Activated CD8-positive, alpha-beta memory T cell treated with anti-CD3 and anti-CD28 coated beads for 24 hours (primary cell): ENCODE data around the gene PRPF19.
"Not testable (repeated sequence)": the region's sequence is repeated elsewhere in the genome, so short reads cannot be mapped to it uniquely, and the experiment has no call there.

ENCODE experiments used
- DNase-seq: peaks from one replicate; pipeline ENCODE4 v3.0.0-alpha.2; 2020

PRPF19 gene

GRCh38 chr11:60921777-60922335, 15.5 kb upstream of the PRPF19 start:
- DNase-seq, result no peak

- no peak for DNase-seq
These were observed 14.9 kb upstream of the PRPF19 start for GRCh38 chr11:60921259-60921658.

GRCh38 chr11:60919956-60920355, 13.6 kb upstream of the PRPF19 start:
- DNase-seq, result no peak

- no peak for DNase-seq
These were observed 12.9 kb upstream of the PRPF19 start for GRCh38 chr11:60919320-60919719.

- DNase-seq, result no peak
These were observed 12.5 kb upstream of the PRPF19 start for GRCh38 chr11:60918939-60919265.

GRCh38 chr11:60918251-60918938, 12.0 kb upstream of the PRPF19 start:
- no peak for DNase-seq

- DNase-seq, result no peak
These were observed 10.9 kb upstream of the PRPF19 start for GRCh38 chr11:60917267-60917666.

- no peak for DNase-seq
These were observed 10.4 kb upstream of the PRPF19 start for GRCh38 chr11:60916669-60917206.

GRCh38 chr11:60915248-60915914, 9.0 kb upstream of the PRPF19 start:
- DNase-seq, result peak; percentile 86

GRCh38 chr11:60914633-60915247, 8.4 kb upstream of the PRPF19 start:
- peak; percentile 79 for DNase-seq

GRCh38 chr11:60913793-60914632, 7.6 kb upstream of the PRPF19 start, which contains the start of gene TMEM109:
Gene TMEM109 (plus strand): TSS chr11:60914158. CDS start chr11:60919694, 5,536 bp downstream.
- peak; percentile 93 for DNase-seq

- no peak for DNase-seq
These were observed 6.6 kb upstream of the PRPF19 start for GRCh38 chr11:60912851-60913528.

- DNase-seq, result peak; percentile 68
These were observed 6.0 kb upstream of the PRPF19 start for GRCh38 chr11:60912223-60912850.

- no peak for DNase-seq
These were observed 4.5 kb upstream of the PRPF19 start for GRCh38 chr11:60910711-60911380.

GRCh38 chr11:60910281-60910687, 3.9 kb upstream of the PRPF19 start:
- DNase-seq, result no peak

- not testable (repeated sequence) for DNase-seq
These were observed 3.4 kb upstream of the PRPF19 start for GRCh38 chr11:60909680-60910280.

- DNase-seq, result no peak
These were observed 2.4 kb upstream of the PRPF19 start for GRCh38 chr11:60908803-60909202.

- DNase-seq, result peak; percentile 69
These were observed 753 bp downstream of the PRPF19 start for GRCh38 chr11:60905551-60906113.

GRCh38 chr11:60905047-60905446, 1.3 kb downstream of the PRPF19 start:
- peak; percentile 47 for DNase-seq

GRCh38 chr11:60902625-60903024, 3.8 kb downstream of the PRPF19 start:
- no peak for DNase-seq
